Central memory CD4-positive, alpha-beta T cell (primary cell): ENCODE results near the gene GPR152.
"Not testable (repeated sequence)": the region's sequence is repeated elsewhere in the genome, so short reads cannot be mapped to it uniquely, and the experiment has no call there.

Source experiments
- DNase-seq: peaks from one replicate; pipeline ENCODE4 v3.0.0; 2022

GPR152 gene

DNA sequence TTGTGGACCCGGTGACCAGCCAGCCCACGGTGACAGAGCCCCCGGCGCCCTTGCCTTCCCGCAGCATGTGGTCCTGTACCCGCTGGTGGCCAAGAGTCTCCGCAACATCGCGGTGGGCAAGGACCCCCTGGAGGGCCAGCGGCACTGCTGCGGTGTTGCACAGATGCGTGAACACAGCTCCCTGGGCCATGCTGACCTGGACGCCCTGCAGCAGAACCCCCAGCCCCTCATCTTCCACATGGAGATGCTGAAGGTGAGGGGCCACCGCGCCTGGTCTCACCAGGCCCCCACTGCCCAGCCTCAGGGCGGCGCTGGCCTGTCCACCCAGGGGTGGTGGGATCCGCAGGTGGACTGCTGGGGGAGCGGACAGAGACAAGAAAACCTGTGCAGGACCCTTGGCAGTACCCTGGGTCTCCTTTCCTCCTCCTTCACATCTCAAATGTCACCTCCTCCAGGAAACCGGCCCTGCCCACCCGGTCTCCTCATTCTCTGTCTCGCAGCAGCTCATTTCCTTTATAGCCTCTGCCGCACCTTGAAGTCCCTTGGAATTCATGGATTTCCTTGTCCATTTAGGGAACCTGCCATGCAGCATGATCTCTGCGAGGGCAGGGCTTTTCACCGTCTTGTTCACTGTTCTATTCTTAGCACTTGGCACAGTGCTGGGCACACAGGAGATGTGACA lies 36.8 kb upstream of the GPR152 start:
- DNase-seq, result no peak

- DNase-seq, result peak; percentile 22
Observed at GRCh38 chr11:67486481-67487195, 34.1 kb upstream of the GPR152 start.

DNA sequence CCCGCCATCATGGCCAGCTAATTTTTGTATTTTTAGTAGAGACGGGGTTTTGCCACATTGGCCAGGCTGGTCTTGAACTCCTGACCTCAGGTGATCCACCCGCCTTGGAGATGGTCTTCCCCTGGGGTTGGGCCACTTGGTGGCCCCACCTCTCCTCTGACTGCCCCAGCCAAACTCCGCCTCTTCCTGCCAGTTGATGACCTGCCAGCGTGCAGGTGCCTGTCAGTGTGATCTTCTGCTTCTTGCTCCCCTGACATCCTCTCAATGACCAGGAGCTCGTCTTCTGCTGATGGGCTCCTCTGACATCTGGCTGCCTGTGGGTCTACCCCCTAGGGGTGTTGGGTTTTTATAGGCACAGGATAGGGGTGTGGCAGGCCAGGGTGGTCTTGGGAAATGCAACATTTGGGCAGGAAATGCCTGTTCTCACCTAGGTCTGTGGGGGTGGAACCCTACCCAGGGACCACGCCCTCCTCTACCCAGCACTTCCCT lies 33.4 kb upstream of the GPR152 start:
- DNase-seq, result peak; percentile 35

- peak; percentile 61 for DNase-seq
Observed at GRCh38 chr11:67484847-67485311, 32.4 kb upstream of the GPR152 start.

DNA sequence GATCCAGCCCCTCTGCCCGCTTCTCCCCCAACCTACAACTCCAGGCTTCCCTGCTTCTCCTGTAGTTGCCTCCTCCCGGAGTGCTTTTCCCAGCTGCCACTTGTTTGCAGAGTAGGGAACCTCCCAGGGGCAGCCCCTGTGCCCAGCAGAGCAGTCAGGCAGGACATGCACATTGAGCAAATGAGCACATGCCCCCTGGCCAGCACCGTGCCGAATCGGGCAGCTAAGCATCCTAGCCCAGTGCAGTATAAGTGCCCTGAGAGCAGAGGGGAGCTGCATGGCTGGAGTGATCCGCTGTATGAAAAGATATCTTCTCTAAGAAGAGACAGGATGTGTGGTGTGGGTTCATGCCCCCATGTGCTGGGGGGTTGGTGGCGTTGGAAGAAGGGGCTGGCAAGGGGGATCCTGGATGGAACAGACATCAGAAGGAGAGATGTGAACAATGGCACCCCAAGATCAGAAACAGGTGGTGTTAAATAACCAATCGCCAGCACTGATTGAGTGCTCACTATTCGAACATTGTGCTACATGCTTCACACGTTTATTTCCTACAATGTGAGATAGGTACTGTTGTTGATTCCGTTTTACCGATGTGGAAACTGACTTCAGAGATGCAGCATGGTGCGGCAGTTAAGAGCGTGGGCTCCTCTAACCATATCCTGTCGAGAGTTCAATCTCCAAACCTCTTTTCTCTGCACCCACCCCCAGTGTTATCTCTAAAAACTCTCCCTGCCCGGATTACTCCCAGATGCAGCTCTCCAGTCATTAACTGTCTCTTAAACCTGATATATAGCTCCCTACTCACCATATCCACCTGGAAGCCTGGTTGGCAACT lies 31.5 kb upstream of the GPR152 start:
- peak; percentile 80 for DNase-seq

DNA sequence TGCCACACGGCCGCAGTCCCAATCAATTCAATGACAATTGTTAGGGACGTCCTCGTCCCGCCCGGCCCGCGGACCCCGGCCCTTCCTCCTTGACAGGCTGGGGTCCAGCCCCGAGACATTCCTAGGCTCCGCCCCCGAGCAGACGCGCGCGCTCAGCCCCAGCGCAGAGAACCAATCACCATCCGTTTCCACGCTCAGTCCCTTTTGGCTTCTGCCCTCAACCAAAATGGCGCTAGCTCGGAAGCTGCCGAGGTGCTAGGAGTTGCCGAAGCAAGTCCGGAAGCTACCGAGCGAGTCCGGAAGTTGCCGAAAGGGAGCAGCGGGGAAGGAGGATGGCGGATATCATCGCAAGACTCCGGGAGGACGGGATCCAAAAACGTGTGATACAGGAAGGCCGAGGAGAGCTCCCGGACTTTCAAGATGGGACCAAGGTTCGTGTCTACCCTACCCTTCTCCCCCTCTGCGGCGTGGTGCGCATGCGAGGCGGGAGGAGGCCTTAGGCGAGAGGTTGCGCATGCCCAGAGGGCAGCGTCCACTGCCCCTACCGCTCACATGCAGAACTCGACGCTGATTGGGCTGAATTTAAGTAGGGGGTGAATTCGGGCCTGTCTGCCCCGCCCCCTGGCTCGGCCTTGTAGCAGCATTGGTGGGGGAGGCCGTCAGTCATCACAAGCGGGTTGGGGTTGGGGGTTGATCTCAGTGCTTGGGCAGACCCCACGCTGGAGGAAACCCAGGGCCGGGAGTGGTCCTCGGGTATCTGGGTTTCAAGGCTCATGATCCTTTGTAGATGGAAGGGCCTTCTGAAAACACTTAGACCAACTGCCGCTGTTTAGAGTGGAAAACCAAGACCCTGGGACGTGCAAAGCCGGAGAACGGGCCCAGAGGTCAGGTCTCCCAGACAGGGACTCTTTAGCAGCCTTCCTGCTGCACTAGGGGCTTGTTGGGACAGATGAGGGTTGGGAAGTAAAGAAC lies 30.6 kb upstream of the GPR152 start, which contains the start of gene AIP:
TSS of gene AIP (plus strand) at position 200 of the 972 bp plus-strand sequence. CDS start at position 333, 133 bp downstream.
- peak; percentile 97 for DNase-seq

DNA sequence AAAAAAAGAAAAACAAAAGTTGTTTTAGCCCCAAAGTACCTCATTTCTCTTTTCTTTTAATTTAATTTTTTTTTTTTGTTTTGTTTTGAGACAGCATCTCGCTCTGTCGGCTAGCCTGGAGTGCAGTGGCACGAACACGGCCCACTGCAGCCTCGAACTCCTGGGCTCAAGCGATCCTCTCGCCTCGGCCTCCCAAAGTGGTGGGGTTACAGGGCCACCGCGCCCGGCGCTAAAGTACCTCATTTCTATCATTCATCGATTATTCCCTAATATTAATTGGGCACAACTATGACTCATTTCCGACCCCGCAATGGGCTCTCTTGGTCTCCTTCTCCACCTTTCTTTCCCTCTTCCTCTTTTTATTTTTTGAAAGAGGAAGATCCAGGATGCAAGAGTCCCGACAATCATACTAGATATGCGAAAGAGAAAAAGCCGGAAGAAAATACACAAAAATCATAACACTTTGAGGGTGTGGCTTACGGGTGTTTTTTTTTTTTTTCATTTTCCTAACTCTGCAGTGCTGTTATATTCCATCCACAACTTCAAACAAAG lies 29.8 kb upstream of the GPR152 start:
- DNase-seq, result no peak

GRCh38 chr11:67477344-67478050 lies 25.0 kb upstream of the GPR152 start:
- not testable (repeated sequence) for DNase-seq

DNA sequence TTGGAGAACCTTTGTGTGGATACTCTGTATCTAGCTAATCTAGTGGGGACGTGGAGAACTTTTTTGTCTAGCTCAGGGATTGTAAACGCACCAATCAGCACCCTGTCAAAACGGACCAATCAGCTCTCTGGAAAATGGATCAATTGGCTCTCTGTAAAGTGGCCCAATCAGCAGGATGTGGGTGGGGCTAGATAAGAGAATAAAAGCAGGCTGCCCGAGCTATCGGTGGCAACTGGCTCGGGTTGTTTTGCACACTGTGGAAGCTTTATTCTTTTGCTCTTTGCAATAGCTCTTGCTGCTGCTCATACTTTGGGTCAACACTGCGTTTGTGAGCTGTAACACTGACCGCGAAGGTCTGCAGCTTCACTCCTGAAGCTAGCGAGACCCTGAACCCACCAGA lies 24.2 kb upstream of the GPR152 start:
- DNase-seq, result not testable (repeated sequence)

GRCh38 chr11:67472882-67473281 lies 20.4 kb upstream of the GPR152 start:
- no peak for DNase-seq

GRCh38 chr11:67470337-67471002 lies 17.9 kb upstream of the GPR152 start:
- DNase-seq, result no peak

DNA sequence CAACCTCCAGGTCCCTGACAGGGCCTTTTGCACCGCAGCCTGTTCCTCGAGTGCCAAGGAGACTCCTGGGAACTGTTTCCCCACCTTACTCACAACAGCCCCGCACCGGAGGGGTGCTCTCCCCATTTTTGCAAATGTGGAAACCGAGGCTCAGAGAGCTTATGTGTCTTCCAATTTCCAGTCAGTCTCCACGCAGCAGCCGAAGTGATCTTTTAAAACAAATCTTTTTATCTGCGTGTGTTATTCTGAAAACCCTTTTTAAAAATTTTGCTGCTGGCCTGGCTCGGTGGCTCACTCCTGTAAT lies 16.9 kb upstream of the GPR152 start:
- DNase-seq, result no peak

DNA sequence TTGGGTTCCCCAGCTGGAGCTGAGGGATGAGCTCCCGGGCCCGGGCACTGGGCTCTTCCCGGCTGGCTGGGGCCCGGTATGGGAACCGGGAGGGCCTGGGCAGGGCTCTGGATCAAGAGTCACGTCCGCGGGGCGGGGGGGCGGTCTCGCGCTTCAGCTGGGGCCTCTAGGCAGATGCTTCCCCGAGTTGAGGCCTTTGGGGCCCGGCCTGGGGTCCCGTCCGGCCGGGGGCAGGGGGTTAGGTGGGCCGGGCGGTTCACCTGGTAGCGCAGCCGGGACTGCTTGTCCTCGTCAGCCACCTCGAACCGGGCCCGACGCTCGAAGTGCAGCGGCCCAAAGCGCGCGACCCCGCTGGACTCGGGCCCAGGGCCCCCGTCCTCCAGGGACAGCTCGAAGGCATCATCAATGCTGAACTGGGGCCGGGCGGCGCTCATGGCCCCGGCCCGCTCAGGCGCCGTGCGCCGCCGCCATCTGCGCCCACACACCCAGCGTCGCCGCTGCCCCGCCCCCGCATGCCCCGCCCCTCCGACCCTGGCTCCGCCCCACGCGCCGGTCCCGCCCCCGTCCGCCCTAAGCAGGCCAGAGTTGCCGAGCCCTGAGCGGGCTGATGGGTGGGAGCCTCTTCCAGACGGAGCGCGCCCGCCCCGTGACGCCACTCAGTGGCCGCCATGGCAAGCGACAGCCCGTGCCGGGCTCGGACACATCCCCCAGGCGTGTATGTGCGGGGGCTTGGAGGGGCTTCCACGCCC lies 16.4 kb upstream of the GPR152 start, which contains the start of gene TMEM134:
TSS of gene TMEM134 (minus strand) at position 493 of the 749 bp plus-strand sequence. CDS start at position 434, 59 bp downstream.
- peak; percentile 85 for DNase-seq

DNA sequence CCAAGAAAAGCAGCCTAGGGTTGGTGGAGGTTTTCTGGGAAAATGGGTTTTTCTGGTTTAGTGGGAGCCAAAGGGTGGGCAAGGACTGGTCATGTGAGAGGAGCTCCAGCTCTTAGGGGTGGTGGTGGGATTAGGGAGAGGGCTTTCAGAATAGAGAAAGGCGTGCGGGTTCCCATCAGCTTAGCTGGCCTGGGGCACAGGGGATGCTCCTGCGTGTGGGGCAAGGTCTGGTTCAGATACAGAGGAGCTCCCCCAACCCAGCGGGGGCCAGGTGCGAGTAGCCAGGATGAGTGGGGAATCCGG lies 15.9 kb upstream of the GPR152 start:
- DNase-seq, result no peak

DNA sequence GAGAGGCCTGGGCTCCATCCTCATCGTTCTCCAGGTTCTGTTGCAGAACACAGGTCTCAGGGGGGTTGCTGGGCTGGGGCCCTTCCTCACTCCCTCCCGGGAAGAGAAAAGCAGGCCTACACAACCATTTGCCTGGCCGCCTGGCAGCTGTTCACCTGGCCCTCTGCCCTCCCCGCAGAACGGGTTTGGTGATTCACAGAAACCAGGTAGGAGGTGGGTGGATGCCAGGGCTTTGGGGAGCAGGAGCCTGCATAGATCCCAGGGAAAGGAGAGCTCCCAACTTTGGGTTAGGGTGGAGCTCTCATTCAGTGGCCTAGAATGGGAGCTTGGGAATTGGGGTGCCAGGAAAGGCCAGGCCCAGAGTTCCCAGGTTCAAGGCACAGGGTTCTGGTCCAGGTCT lies 15.5 kb upstream of the GPR152 start:
- no peak for DNase-seq

DNA sequence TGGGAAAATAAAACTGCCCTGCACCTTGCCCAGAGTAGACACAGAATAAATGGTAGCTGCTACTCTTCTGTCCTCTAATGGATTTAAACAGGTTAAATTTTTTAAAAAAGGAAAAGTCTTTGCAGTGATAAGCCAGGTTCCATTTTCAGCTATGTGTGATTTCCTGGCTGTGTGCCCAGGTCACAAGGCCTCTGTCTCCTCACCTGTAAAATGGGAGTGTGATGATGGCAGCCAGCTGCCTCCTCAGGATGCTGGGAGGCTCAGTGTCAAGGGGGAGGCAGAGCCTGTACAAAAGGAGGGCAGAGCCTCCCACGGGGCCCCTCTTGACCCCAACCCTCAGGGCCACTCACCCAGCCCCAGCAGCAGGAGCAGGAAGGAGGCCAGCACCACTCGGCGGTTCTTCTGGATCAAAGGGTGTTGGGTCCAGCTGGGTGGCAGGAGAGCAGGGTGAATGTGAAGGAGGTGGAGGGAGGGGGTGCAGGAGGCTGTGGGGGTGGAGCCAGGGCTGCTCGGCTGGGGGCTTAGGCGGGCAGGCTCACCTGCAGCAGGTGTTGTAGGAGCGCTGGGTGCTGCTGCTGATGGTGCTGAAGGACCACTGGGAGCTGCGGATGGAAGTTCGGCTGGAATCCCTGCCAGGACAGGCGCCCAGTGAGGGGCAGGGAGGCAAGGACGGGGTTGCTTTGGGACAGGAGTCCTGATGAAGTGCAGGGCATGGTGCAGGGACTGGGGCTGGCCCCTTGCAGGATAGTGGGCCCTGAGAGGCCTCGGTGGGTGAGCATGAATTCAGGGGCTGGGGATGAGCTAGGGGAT lies 14.6 kb upstream of the GPR152 start:
- DNase-seq, result no peak

- DNase-seq, result no peak
Observed at GRCh38 chr11:67466367-67466766, 13.8 kb upstream of the GPR152 start.

DNA sequence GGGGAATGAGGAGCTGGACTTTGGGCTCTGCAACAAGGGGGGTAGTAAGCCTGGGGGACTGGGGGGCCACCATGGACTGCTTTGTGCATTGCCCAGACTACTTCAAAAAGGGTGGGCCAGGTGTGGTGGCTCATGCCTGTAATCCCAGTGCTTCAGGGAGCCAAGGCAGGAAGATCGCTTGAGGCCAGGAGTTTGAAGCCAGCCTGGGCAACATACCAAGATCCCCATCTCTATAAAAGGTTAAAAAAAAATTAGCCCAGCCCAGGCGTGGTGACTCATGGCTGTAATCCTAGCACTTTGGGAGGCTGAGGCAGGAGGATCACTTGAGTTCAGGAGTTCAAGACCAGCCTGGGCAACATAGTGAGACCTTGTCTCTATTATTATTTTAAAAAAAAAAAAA lies 13.0 kb upstream of the GPR152 start:
- not testable (repeated sequence) for DNase-seq

DNA sequence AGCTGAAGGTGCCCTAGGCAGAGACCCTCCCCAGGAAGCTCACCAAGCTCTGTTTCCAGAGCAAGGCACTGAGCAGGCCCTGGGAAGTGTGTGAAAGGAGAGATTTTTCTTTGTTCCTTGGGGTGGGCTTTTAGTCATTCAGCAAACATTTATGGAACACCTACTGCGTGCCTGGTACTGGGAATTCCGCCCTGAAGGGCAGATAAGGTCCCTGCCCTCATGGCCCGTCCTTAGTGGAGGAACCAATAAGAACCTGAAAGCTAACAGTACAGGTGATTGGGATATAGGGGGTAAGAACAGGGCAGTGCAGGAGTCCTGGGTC lies 12.6 kb upstream of the GPR152 start:
- DNase-seq, result no peak
